Stimulated activated CD4-positive, alpha-beta T cell treated with anti-CD3 and anti-CD28 coated beads, Interleukin-2, amount 100 ng/mL, for 24 hours (primary cell): ENCODE results near the gene RGS14.
"Not testable (repeated sequence)": the region's sequence is repeated elsewhere in the genome, so short reads cannot be mapped to it uniquely, and the experiment has no call there.

ENCODE experiments used
- DNase-seq, 2 donors: peaks; one replicate each; pipeline ENCODE4 v3.0.0-alpha.2; 2020

RGS14 gene

GRCh38 chr5:177350776-177351391 is 6.8 kb upstream of the RGS14 start:
- no peak for DNase-seq

DNA sequence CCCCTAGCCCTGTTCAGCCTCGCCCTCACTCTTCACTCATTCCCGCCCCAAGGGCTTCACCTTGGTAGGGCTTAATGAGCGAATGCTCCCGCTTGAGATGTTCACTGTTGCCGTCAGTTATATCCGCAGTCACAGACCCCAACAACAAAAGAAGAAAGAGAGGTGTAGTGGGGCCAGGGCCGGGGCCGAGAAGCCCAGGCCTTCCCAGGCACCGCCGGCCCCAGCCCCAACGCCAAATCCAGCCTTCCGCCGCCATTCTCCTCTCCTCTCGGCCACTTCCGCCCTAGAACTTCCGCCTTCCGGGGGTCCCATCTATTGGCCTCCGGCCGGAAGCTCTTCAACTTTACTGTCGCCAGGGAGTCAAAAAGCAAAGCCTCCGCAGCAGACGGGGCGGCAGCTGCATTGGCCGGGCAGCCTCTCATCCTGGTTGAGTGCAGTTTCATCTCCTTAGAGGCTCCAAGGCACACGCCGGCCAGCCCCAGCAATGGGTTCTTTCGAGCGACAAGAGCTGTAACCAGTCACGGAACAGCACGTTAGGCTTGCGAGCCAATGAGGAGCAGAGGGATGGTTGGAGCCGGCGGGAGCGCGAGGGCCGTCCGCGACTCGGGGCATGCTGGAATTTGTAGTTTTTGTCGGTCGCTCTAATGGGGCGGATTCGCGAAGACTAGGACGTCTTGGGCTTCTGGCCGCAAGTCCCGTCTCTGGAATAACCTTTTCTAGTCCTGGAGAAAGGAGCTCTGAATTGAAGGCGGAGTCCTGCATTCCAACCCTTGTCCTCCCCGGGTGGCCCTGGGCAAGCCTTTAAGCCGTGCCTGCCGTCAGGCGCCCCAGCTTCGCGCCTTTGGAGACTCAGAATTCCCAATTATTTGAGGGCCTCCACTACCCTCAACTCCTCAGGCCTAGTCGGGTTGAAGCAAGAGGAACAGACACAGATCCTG is 6.1 kb upstream of the RGS14 start, which contains the start of gene LMAN2:
Gene LMAN2, minus strand, starts transcription at position 277 of the 938 bp plus-strand sequence. Its CDS starts 21 bp downstream, at position 256.
- peak; percentile 89 for DNase-seq

DNA sequence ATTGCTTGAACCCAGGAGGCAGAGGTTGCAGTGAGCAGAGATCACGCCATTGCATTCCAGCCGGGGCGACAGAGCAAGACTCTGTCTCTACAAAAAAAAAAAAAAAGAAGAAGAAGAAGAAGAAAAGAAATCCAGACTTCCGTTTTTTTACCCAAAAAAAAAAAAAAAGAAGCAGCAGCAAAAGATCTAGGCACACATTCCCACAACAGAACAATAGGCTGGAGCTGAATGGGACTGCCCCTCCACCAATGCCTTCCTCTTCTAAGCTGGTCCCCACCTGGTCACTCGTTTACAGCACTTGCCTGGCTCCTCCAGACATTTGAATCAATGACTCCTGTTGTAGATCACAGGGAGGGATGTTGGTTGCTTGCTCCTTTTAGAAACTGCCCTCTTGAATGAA is 4.6 kb upstream of the RGS14 start:
- no peak for DNase-seq

DNA sequence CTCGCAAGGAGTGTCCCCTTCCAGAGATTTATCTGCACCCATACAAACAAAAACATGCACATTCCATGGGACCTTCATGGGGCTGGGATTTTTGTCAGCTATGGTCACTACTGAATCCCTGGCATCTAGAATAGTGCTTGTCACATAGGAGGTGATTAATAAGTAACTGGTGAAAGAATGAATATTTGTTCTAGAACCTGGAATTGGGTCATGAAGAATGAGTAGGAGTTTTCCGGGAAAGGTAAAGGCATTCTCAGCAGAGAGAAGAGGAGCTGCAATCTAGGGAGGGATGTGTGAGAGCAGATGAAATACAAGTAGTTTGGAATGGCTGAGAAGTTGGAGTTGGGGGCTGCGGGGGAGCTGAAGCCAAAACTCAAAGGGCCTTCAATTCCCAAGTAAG is 3.5 kb upstream of the RGS14 start:
- DNase-seq: no peak

DNA sequence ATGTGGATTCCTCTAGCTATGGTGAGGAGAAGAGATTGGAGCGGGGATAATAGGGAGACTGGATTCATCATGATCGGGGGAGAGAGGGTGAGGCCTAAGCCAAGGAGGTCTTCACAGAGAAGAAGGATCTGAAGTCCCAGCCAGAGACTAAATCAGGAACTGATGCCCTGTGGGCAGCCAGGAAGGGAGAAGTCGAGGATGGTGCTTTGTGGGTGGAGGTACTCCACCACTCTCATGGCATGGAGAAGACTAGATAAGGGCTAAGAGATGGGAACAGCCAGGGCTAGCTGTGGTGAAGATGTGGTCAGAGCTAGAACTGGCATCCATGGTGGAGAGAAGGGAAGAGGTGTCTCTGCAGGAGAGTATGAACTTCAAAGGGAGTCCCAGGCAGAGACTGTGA is 3.0 kb upstream of the RGS14 start:
- no peak for DNase-seq

- no peak for DNase-seq
Measured at GRCh38 chr5:177355162-177355867, 2.4 kb upstream of the RGS14 start.

DNA sequence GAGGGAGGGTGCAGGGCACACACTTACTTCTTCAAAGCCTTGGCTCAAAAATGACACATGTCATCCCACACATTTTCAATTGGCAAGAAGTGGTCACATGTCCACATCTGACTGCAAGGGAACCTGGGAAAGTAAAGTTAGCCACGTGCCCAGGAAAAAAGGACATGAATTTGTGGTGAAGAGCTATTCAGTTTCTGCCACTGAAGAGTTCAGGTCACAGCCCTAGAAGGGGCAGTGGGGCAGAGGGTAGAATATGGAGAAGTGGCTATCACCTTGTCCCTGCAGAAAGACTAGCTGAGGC is 1.9 kb upstream of the RGS14 start:
- DNase-seq: no peak

GRCh38 chr5:177356746-177357145 is 978 bp upstream of the RGS14 start:
- no peak for DNase-seq

DNA sequence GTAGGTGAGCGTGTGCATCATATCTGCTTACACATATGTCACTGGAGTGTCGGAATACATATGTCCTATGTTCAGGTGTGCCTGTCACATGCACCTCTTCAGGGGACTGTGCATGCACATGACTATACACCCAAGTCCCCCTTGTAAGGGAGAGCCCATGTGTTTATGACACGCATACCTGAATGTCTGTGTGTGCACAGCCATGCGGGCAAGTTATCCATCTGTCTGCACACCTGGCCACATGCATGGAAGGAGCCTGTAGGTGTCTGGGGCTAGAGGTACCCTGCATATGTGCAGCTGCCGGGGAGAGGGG is 622 bp upstream of the RGS14 start:
- no peak for DNase-seq

- DNase-seq: no peak
Measured at GRCh38 chr5:177358370-177358819, 671 bp downstream of the RGS14 start.

- no peak for DNase-seq
Measured at GRCh38 chr5:177359451-177359851, 1.7 kb downstream of the RGS14 start.

GRCh38 chr5:177359860-177360259 is 2.1 kb downstream of the RGS14 start:
- DNase-seq: no peak

DNA sequence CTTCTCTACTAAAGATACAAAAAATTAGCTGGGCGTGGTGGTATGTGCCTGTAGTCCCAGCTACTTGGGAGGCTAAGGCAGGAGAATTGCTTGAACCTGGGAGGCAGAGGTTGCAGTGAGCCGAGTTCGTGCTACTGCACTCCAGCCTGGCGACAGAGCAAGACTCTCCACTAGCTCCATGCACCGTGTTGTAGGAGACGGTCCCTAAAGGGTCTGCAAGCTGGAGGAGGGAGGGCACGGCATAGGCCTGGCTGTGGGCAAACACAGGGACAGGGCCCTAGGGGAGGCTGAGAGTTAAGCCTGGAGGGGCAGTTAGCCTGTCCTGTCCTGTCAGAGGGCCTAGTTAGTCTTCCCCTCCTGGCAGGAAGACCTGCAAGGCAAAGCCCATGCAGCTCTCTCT is 3.0 kb downstream of the RGS14 start:
- not testable (repeated sequence) for DNase-seq

DNA sequence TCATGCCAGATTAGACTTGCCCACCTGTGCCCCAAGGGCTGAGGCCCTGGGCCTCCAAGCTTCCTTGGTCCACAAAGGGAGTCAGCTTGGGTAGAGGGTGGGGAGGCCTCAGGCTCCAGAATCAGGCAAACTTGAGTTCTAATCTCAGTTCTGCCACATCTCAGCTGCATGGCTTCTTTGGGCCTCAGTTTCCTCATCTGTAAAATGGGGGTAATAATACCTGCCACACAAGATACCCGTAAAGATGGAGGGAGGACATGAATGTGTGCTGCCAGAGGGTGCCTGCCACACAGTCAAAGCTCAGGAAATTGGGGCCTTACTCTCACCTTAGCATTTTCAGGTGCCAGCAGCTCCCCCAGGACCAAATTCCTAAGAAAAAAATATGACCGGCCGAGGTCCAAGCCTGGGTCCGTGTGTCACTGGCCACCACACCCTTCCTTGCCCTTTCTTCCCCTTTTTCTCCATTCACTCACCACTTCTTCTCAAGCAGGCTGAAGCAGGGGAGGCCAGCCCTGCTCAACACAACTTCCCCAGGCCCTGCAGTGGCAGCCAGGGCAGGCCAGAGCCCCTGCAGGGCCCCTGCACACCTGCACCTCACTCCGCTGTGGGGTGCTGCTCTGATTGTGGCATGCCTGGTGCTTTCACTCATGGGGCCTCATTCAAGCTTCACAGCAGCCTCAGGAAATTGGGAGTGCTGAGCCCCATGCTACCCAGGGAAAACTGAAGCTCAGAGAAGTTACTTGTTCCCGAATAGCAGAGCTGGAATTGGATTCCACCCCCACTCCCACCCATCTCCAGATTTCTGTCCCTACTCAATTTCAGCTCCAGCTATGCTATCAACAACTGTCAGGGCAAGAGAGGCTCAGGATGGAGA is 3.9 kb downstream of the RGS14 start:
- DNase-seq: peak in 1 of 2 donors; percentile 29

DNA sequence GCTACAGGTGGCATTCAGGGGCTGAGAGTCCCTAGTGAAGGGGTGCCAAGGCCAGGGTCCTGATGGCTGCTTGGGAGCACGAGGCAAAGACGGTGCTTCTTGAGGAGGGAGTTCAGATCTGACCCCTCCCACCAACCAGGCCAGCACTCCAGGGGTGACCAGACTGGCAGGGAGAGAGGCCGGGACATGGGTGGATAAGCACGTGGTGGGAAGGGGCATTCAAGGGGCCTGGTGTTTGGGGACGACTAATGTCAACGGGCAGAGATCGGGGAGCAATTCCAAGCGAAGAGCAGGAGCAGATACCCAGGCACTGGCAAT is 4.5 kb downstream of the RGS14 start:
- DNase-seq: no peak

GRCh38 chr5:177362610-177363507 is 5.1 kb downstream of the RGS14 start:
- peak; percentile 71 to 76 for DNase-seq

- no peak for DNase-seq
Measured at GRCh38 chr5:177363565-177363964, 5.8 kb downstream of the RGS14 start.

GRCh38 chr5:177364159-177364962 is 6.6 kb downstream of the RGS14 start:
- peak in 1 of 2 donors; percentile 49 for DNase-seq

DNA sequence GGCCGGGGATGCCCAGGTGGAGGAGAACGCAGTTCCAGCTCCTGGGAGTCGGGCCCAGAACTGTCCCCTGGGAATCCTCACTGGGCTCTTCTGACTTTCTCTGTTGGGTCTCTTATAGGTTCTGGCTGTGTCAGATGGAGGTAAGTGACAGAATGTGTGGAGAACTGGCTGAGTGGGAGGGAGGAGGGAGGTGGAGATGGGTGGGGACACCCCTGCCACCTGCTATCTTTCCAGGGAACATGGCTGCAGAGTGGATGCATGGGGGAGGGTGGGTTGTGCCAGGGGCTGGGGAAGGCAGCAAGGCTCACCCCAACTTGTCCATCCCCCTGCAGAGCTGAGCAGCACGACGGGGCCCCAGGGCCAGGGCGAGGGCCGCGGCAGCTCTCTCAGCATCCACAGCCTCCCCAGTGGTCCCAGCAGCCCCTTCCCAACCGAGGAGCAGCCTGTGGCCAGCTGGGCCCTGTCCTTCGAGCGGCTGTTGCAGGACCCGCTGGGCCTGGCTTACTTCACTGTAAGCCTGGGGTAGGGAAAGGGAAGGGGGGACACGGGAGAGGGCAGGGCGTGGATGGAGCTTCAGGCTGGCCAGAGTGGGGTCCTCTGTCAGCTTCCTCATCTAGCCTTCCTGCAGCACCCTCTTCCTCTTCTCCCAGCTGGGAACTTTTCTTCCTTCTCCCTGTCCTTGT is 8.3 kb downstream of the RGS14 start:
- no peak for DNase-seq
